GM12878 (cell line): ENCODE data around the gene GTSF1L. TPM values are rescaled to one million over a fixed set of nuclear protein-coding genes. Genes with fewer than 3 reads are reported as not detected.

Source experiments
- ATAC-seq: fragments of 200-7000 bp; cut with Tn5 transposase; 3 replicates; pipeline ENCODE4 v1.9.1; 2020; ENCODE audit warnings: mild to moderate bottlenecking, moderate library complexity
- Bru-seq: library from RNA; stranded (reverse); fragments of 400-500 nt; gene quantifications from one replicate; lab custom pipeline; 2021; lab: Mats Ljungman, UMichigan
- BruChase-seq, 2 experiments: library from RNA; stranded (reverse); fragments of 400-500 nt; gene quantifications; one replicate each; lab custom pipeline; 2021; lab: Mats Ljungman, UMichigan
- BruUV-seq: library from RNA; stranded (reverse); fragments of 400-500 nt; replicated peaks from 2 replicates; lab custom pipeline; 2021; lab: Mats Ljungman, UMichigan
- CTCF ChIA-PET: fragments of 300-600 bp; sonication (Branson Sonifier 250); formaldehyde crosslinking; extraction: SDS; loops from one replicate; lab custom pipeline; 2021; ENCODE audit warnings: inconsistent platforms; lab: Yijun Ruan, JAX
- POLR2A ChIA-PET: fragments of 350-600 bp; formaldehyde crosslinking; extraction: SDS; loops from one replicate; lab custom pipeline; 2021; ENCODE audit warnings: inconsistent platforms; lab: Charles Lee
- RAD21 ChIA-PET: fragments of 300-600 bp; sonication (Branson Sonifier 250); formaldehyde crosslinking; loops from one replicate; lab custom pipeline; 2023; ENCODE audit warnings: antibody characterized with exemption; ENCODE audit not compliant: unreplicated experiment; lab: Charles Lee
- SMC1A ChIA-PET: fragments of 300-600 bp; sonication (Branson Sonifier 250); formaldehyde crosslinking; loops from one replicate; lab custom pipeline; 2023; ENCODE audit not compliant: unreplicated experiment, uncharacterized antibody; lab: Charles Lee
- DNase-seq: peaks from one replicate; pipeline ENCODE4 v3.0.0-alpha.2; 2011; ENCODE audit warnings: low read depth, low spot score
- FAIRE-seq: peaks from 3 replicates; lab custom pipeline; 2011; peaks lifted over from hg19 to GRCh38; lab: Jason Lieb, UNC
- H2AFZ ChIP-seq: 2 replicates; pipeline ENCODE4 v1.6.0; 2011; ENCODE audit warnings: low read depth, low read length, control low read depth; ENCODE audit not compliant: control insufficient read depth
- H3K27ac ChIP-seq: 2 replicates; pipeline ENCODE4 v1.5.1; 2011; ENCODE audit warnings: control low read depth; ENCODE audit not compliant: control insufficient read depth, insufficient read depth
- H3K27me3 ChIP-seq, 2 experiments: replicated peaks in 1 of 2; 2 replicates each; pipeline versions ENCODE4 v1.6.0 to v1.6.1; 2011; ENCODE audit warnings: low read length in 1 of 2; ENCODE audit not compliant: control insufficient read depth in 2 of 2, insufficient read depth in 2 of 2
- H3K36me3 ChIP-seq, 2 experiments: 2 replicates each; pipeline ENCODE4 v1.5.1; 2011; ENCODE audit warnings: low read length in 1 of 2; ENCODE audit not compliant: control insufficient read depth in 2 of 2, insufficient read depth in 2 of 2
- H3K4me1 ChIP-seq: 2 replicates; pipeline ENCODE4 v1.6.1; 2011; ENCODE audit warnings: mild to moderate bottlenecking, low read length, moderate library complexity, mixed read lengths; ENCODE audit not compliant: control insufficient read depth, insufficient read depth
- H3K4me2 ChIP-seq: 2 replicates; pipeline ENCODE4 v1.6.0; 2011; ENCODE audit warnings: control low read depth; ENCODE audit not compliant: control insufficient read depth, insufficient read depth
- H3K4me3 ChIP-seq: fragments of 200-600 bp; sonication (generic); 2 replicates; pipeline ENCODE4 v1.5.1; 2016
- H3K79me2 ChIP-seq: 2 replicates; pipeline ENCODE4 v1.6.0; 2011; ENCODE audit warnings: low read length; ENCODE audit not compliant: control insufficient read depth, insufficient read depth
- H3K9ac ChIP-seq: 2 replicates; pipeline ENCODE4 v1.8.0; 2011; ENCODE audit warnings: low read length, control low read depth, mixed read lengths; ENCODE audit not compliant: control insufficient read depth, insufficient read depth
- H3K9me3 ChIP-seq: replicated peaks from 3 replicates; pipeline ENCODE4 v1.5.1; 2011; ENCODE audit warnings: mild to moderate bottlenecking, low read length; ENCODE audit not compliant: control insufficient read depth, insufficient read depth
- H4K20me1 ChIP-seq: 2 replicates; pipeline ENCODE4 v1.6.0; 2011; ENCODE audit not compliant: control insufficient read depth, insufficient read depth
- NFYA ChIP-seq: IDR thresholded peaks from 2 replicates; pipeline ENCODE4 v1.6.1; 2011; ENCODE audit warnings: low read depth, mild to moderate bottlenecking, low read length, improper control_type of control experiment, borderline replicate concordance
- NRF1 ChIP-seq: conservative IDR thresholded peaks from 2 replicates; pipeline ENCODE4 v1.6.1; 2011; ENCODE audit warnings: mild to moderate bottlenecking, low read depth, low read length, improper control_type of control experiment
- RFX5 ChIP-seq: IDR thresholded peaks from 2 replicates; pipeline ENCODE4 v1.6.1; 2011; ENCODE audit warnings: low read depth, low read length, improper control_type of control experiment
- ZZZ3 ChIP-seq: IDR thresholded peaks from 2 replicates; pipeline ENCODE4 v1.6.1; 2011; ENCODE audit warnings: low read depth; ENCODE audit not compliant: control insufficient read depth, insufficient read length
- WGBS: methylation state at CpG from one replicate; pipeline ENCODE4 v1.1.6; 2016; ENCODE audit warnings: low lambda C conversion rate; ENCODE audit not compliant: insufficient replicate concordance, insufficient coverage; ENCODE audit errors: missing lambda C conversion rate; 5-methylcytosine and 5-hydroxymethylcytosine counted together
- in situ Hi-C: fragments of 300-500 bp; cut with MboI; formaldehyde crosslinking; loops from 9 replicates; pipeline ENCODE4 v1.14.3; 2018; ENCODE audit warnings: mixed read lengths
- intact Hi-C: fragments of 100-400 bp; cut with micrococcal nuclease; formaldehyde crosslinking; loops from one replicate; pipeline ENCODE4 v1.14.2; 2022; ENCODE audit not compliant: unreplicated experiment
- long read RNA-seq, 2 experiments: library from polyadenylated mRNA; unstranded; transcript quantifications; one replicate each; pipeline ENCODE4 v2.0.0, GENCODE V29; 2019 to 2020
- polyA minus RNA-seq, 3 experiments: library from RNA; depleted of rRNA, polyadenylated mRNA; stranded (reverse); fragments of >200 nt; gene quantifications; 2 replicates each; pipeline ENCODE4 v1.2.3, GENCODE V29; 2011
- polyA plus RNA-seq, 11 experiments: library from polyadenylated mRNA; depleted of rRNA in 4 of 11; unstranded in 6 of 11; stranded (reverse) in 5 of 11; fragments of >200 nt; fragmentation: Nextera tagmentation in 4 of 11; fragmentation: Illumina TruSeq in 1 of 11; extraction: Ambion mirVana in 4 of 11; extraction: Trizol in 1 of 11; gene quantifications; 1 replicate in 1 of 11; 2 replicates in 10 of 11; pipeline versions ENCODE4 v1.2.1 to v1.2.3, GENCODE V29; 2011 to 2016; ENCODE audit warnings: inconsistent platforms in 2 of 11, missing spikeins in 2 of 11, low read depth in 1 of 11
- total RNA-seq, 4 experiments: library from RNA; depleted of rRNA in 3 of 4; stranded (reverse); fragments of >200 nt in 3 of 4; fragmentation: Illumina TruSeq in 1 of 4; extraction: Trizol in 1 of 4; gene quantifications; 2 replicates each; pipeline versions ENCODE4 v1.2.1 to v1.2.3, GENCODE V29; 2013 to 2021
- TF ChIP-seq, protein P1 (sequence below): IDR thresholded peaks from 2 replicates; pipeline ENCODE4 v1.6.1; 2012; ENCODE audit warnings: mild to moderate bottlenecking, low read depth, low read length

The GTSF1L gene
- total RNA-seq (2013; cell fraction: nucleolus; rRNA removed) = not detected in 2 replicates
- total RNA-seq (2014; rRNA removed) = 1.5 and 2.1 TPM in 2 replicates
- total RNA-seq (2014; rRNA removed; fragmentation: Illumina TruSeq; extraction: Trizol) = 1.4 TPM in 2 replicates
- total RNA-seq (2021) = 0.97 and 0.98 TPM in 2 replicates
- not detected for polyA plus RNA-seq (2011; ENCODE audit: low read depth)
- 0.82 and 0.95 TPM in 2 replicates for polyA plus RNA-seq (2011; rRNA removed)
- 0.67 and 0.85 TPM in 2 replicates for polyA plus RNA-seq (2011; cell fraction: cytosol; rRNA removed)
- polyA plus RNA-seq (2011; cell fraction: nucleus; rRNA removed) = 0.40 and 1.3 TPM in 2 replicates
- polyA plus RNA-seq (2012) = 0.20 and 0.24 TPM in 2 replicates
- polyA plus RNA-seq (2014; fragmentation: Illumina TruSeq; extraction: Trizol) = 0.62 and 2.4 TPM in 2 replicates
- polyA plus RNA-seq (2014; fragmentation: Nextera tagmentation; extraction: Ambion mirVana) = 1 to 10 TPM; 1.2 to 1.3 TPM
- 1.4 and 1.7 TPM in 2 replicates for polyA plus RNA-seq (2014; rRNA removed)
- under 1 TPM; 0.56 to 1.00 TPM for polyA plus RNA-seq (2016; fragmentation: Nextera tagmentation; extraction: Ambion mirVana)
- polyA minus RNA-seq (2011; rRNA and poly(A)+ RNA removed) = 0.36 and 0.44 TPM in 2 replicates
- not detected in 2 replicates for polyA minus RNA-seq (2011; cell fraction: cytosol; rRNA and poly(A)+ RNA removed)
- polyA minus RNA-seq (2011; cell fraction: nucleus; rRNA and poly(A)+ RNA removed) = not detected in 2 replicates
- Bru-seq, nascent RNA = not detected
- not detected for BruChase-seq, experiment 1, labeled RNA remaining after a 6-hour chase
- BruChase-seq, experiment 2, labeled RNA remaining after a 2-hour chase = not detected
- long read RNA-seq, experiment 1 = 0 reads
- long read RNA-seq, experiment 2, partial matches to known transcripts = 0 of 5 reads
- long read RNA-seq, experiment 2, other reads (novel, unspliced or antisense) = 5 of 5 reads

DNA sequence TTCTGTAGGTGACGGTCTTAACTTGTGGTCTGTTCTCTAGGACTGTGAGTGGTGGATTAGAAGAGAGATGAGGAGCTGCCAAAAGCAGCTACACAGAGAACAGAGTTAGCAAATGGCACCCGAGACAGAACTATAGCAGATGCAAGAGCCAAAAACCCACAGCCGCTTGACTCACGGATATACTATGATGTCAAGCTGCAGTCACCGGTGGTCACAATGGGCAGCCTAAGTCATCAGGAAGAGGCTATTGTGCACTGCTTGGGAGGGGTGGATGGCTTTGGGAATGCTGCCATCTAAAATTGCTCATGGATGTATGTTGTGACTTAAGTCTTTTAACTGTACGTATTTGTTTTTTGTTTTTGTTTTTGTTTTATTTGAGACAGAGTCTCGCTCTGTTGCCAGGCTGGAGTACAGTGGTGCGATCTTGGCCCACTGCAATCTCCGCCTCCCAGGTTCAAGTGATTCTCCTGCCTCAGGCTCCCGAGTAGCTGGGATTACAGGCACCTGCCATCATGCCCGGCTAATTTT lies at the start of gene GTSF1L:
Gene GTSF1L, minus strand, starts transcription at position 192 of the 528 bp plus-strand sequence. CDS start 308 bp downstream, outside the sequence.
- FAIRE-seq (no peak), ATAC-seq (no peak), DNase-seq (no peak)
- RAD21 ChIA-PET = interaction anchor here (1.8 kb wide), 1 partner anchor 21 kb away, joined by 5 read pairs; no protein-coding TSS in a partner anchor
- Histone ChIP-seq H3K4me3 (no peak within 1 kb of the TSS), H3K27ac (no peak within 1 kb of the TSS), H3K27me3 (no peaks in the 10 kb centered on the region), H3K36me3 (no peaks in the 10 kb centered on the region), H3K4me1 (peaks cover 10% of the 10 kb centered on the region; the same call in 1 of the 2 replicates), H4K20me1 (no peaks in the 10 kb centered on the region), H2AFZ (no peak within 1 kb of the TSS), H3K9me3 (no peaks in the 10 kb centered on the region), H3K9ac (no peak within 1 kb of the TSS), H3K79me2 (no peaks in the 10 kb centered on the region), H3K4me2 (no peak within 1 kb of the TSS)
- WGBS = 92% methylated on average over 11 of the region's 11 CpGs
- BruUV-seq = no TSS peak
- intact Hi-C loops (no loop called here), in situ Hi-C loops (no loop called here)
- SMC1A ChIA-PET = interaction anchor here (1.3 to 2.1 kb wide), 4 partner anchors 9 to 354 kb away, joined by 6 to 12 read pairs (median 8); no protein-coding TSS in a partner anchor
- CTCF ChIA-PET = interaction anchor here (1.5 kb wide), 2 partner anchors 24 to 35 kb away, joined by 3 to 4 read pairs; no protein-coding TSS in a partner anchor
- POLR2A ChIA-PET = interaction anchor here (1.6 to 2.0 kb wide), 2 partner anchors 10 to 16 kb away, joined by 4 to 11 read pairs; no protein-coding TSS in a partner anchor
- TF ChIP-seq NRF1 (no peak), RFX5 (no peak), NFYA (no peak), ZZZ3 (no peak)
- TF ChIP-seq, protein P1, sequence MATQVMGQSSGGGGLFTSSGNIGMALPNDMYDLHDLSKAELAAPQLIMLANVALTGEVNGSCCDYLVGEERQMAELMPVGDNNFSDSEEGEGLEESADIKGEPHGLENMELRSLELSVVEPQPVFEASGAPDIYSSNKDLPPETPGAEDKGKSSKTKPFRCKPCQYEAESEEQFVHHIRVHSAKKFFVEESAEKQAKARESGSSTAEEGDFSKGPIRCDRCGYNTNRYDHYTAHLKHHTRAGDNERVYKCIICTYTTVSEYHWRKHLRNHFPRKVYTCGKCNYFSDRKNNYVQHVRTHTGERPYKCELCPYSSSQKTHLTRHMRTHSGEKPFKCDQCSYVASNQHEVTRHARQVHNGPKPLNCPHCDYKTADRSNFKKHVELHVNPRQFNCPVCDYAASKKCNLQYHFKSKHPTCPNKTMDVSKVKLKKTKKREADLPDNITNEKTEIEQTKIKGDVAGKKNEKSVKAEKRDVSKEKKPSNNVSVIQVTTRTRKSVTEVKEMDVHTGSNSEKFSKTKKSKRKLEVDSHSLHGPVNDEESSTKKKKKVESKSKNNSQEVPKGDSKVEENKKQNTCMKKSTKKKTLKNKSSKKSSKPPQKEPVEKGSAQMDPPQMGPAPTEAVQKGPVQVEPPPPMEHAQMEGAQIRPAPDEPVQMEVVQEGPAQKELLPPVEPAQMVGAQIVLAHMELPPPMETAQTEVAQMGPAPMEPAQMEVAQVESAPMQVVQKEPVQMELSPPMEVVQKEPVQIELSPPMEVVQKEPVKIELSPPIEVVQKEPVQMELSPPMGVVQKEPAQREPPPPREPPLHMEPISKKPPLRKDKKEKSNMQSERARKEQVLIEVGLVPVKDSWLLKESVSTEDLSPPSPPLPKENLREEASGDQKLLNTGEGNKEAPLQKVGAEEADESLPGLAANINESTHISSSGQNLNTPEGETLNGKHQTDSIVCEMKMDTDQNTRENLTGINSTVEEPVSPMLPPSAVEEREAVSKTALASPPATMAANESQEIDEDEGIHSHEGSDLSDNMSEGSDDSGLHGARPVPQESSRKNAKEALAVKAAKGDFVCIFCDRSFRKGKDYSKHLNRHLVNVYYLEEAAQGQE = no peak
